Stimulated activated CD8-positive, alpha-beta memory T cell treated with anti-CD3 and anti-CD28 coated beads, Interleukin-12 subunit alpha, Interleukin-12 subunit beta, amount 100 ng/mL, for 1 hour (primary cell): ENCODE measurements around the gene ZNF408.
"Not testable (repeated sequence)": the region's sequence is repeated elsewhere in the genome, so short reads cannot be mapped to it uniquely, and the experiment has no call there.

Experiments
- DNase-seq: peaks from one replicate; pipeline ENCODE4 v3.0.0-alpha.2; 2020; ENCODE audit warnings: low read depth

ZNF408 gene

GRCh38 chr11:46700241-46701077 is at the start of gene ZNF408, which contains the start of gene ARHGAP1:
ZNF408 (plus strand) TSS chr11:46701031; CDS start chr11:46701048, 17 bp downstream.
ARHGAP1 (minus strand) TSS chr11:46700619; CDS start chr11:46696107, 4,512 bp downstream.
- peak; percentile 99 for DNase-seq

- no peak for DNase-seq
These were observed 45.2 kb upstream of the ZNF408 start for GRCh38 chr11:46655631-46656030.

- no peak for DNase-seq
These were observed 43.6 kb upstream of the ZNF408 start for GRCh38 chr11:46657186-46657585.

GRCh38 chr11:46658259-46658658 is 42.6 kb upstream of the ZNF408 start:
- no peak for DNase-seq

GRCh38 chr11:46659908-46660307 is 40.9 kb upstream of the ZNF408 start:
- no peak for DNase-seq

GRCh38 chr11:46661836-46662235 is 39.0 kb upstream of the ZNF408 start:
- DNase-seq: no peak

- no peak for DNase-seq
These were observed 38.5 kb upstream of the ZNF408 start for GRCh38 chr11:46662366-46662765.

- DNase-seq: no peak
These were observed 37.4 kb upstream of the ZNF408 start for GRCh38 chr11:46663277-46663940.

- no peak for DNase-seq
These were observed 36.2 kb upstream of the ZNF408 start for GRCh38 chr11:46664612-46665011.

- no peak for DNase-seq
These were observed 35.5 kb upstream of the ZNF408 start for GRCh38 chr11:46665356-46665755.

GRCh38 chr11:46666516-46666915 is 34.3 kb upstream of the ZNF408 start:
- DNase-seq: no peak

GRCh38 chr11:46667043-46667481 is 33.8 kb upstream of the ZNF408 start:
- no peak for DNase-seq

GRCh38 chr11:46668480-46669085 is 32.2 kb upstream of the ZNF408 start:
- no peak for DNase-seq

GRCh38 chr11:46669711-46670139 is 31.1 kb upstream of the ZNF408 start:
- DNase-seq: no peak

GRCh38 chr11:46670521-46670920 is 30.3 kb upstream of the ZNF408 start:
- DNase-seq: not testable (repeated sequence)

GRCh38 chr11:46671958-46672315 is 28.9 kb upstream of the ZNF408 start:
- DNase-seq: no peak

GRCh38 chr11:46672381-46672839 is 28.4 kb upstream of the ZNF408 start:
- no peak for DNase-seq

- DNase-seq: no peak
These were observed 26.9 kb upstream of the ZNF408 start for GRCh38 chr11:46673713-46674462.

- no peak for DNase-seq
These were observed 26.2 kb upstream of the ZNF408 start for GRCh38 chr11:46674463-46675287.

- no peak for DNase-seq
These were observed 25.5 kb upstream of the ZNF408 start for GRCh38 chr11:46675288-46675851.

- DNase-seq: no peak
These were observed 24.9 kb upstream of the ZNF408 start for GRCh38 chr11:46675949-46676348.
